Neutrophil (primary cell): ENCODE measurements around the gene B4GALT4.

ENCODE experiments used
- H3K27ac ChIP-seq: fragments of 200-600 bp; sonication (generic); 2 replicates; pipeline ENCODE4 v1.5.1; 2016; ENCODE audit warnings: mild to moderate bottlenecking, moderate library complexity
- H3K27me3 ChIP-seq: fragments of 200-600 bp; sonication (generic); 2 replicates; pipeline ENCODE4 v1.6.0; 2016; ENCODE audit warnings: mild to moderate bottlenecking
- H3K36me3 ChIP-seq: fragments of 200-600 bp; sonication (generic); 2 replicates; pipeline ENCODE4 v1.5.1; 2017
- H3K4me1 ChIP-seq, 2 experiments: fragments of 200-600 bp in 1 of 2; sonication (generic) in 1 of 2; 1 replicate in 1 of 2; 2 replicates in 1 of 2; pipeline versions ENCODE4 v1.5.1 to v1.6.1; 2013 to 2016; ENCODE audit warnings: low read depth in 1 of 2, low read length in 1 of 2, mild to moderate bottlenecking in 1 of 2, moderate library complexity in 1 of 2; ENCODE audit not compliant: control insufficient read depth in 1 of 2, insufficient read depth in 1 of 2
- H3K4me3 ChIP-seq, 2 experiments: fragments of 200-600 bp in 1 of 2; sonication (generic) in 1 of 2; 1 replicate in 1 of 2; 2 replicates in 1 of 2; pipeline ENCODE4 v1.5.1; 2013 to 2016; ENCODE audit warnings: low read depth in 1 of 2, low read length in 1 of 2, mild to moderate bottlenecking in 1 of 2, moderate library complexity in 1 of 2
- H3K9me3 ChIP-seq: fragments of 200-600 bp; sonication (generic); 2 replicates; pipeline ENCODE4 v1.5.1; 2016
- TF ChIP-seq, protein P1 (sequence below): fragments of 200-600 bp; sonication (generic); IDR thresholded peaks from 2 replicates; pipeline ENCODE4 v1.5.1; 2016; ENCODE audit warnings: antibody characterized with exemption

B4GALT4 gene

GRCh38 chr3:119240101-119240590 is 532 bp downstream of the B4GALT4 start:
- H3K4me1 ChIP-seq, result peaks cover 48 to 51% of the 10 kb centered on the region in 2 experiments
- H3K27me3 ChIP-seq, result no peaks in the 10 kb centered on the region

DNA sequence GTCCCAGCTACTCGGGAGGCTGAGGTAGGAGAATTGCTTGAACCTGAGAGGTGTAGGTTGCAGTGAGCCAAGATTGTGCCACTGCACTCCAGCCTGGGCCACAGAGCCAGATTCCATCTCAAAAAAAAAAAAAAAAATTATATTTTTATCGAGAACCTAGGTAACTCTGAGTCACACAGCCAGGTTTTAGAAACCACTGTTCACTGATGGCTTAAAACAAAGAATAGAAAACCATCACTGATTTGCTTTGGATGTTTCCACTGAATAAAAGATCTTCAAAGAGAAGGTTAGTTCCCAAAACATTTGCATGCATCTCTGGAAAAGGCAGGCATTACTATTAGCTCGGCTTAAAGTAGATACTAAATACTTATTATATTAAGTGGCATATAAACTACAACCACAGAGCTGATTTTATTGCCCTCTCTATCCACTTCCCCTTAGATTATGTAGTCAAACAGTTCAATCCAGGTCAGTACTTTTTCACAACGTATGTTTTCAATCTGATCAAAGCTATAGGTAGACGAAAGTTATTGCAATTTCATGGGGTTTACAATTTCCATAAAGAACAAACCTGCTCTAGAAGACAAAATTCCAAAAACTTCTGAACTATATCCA is 1.4 kb downstream of the B4GALT4 start:
- H3K27ac ChIP-seq, result peak overlapping the region; percentile 88
- H3K9me3 ChIP-seq, result no peaks in the 10 kb centered on the region
- no peaks in the 10 kb centered on the region for H3K27me3 ChIP-seq
- TF ChIP-seq, protein P1, sequence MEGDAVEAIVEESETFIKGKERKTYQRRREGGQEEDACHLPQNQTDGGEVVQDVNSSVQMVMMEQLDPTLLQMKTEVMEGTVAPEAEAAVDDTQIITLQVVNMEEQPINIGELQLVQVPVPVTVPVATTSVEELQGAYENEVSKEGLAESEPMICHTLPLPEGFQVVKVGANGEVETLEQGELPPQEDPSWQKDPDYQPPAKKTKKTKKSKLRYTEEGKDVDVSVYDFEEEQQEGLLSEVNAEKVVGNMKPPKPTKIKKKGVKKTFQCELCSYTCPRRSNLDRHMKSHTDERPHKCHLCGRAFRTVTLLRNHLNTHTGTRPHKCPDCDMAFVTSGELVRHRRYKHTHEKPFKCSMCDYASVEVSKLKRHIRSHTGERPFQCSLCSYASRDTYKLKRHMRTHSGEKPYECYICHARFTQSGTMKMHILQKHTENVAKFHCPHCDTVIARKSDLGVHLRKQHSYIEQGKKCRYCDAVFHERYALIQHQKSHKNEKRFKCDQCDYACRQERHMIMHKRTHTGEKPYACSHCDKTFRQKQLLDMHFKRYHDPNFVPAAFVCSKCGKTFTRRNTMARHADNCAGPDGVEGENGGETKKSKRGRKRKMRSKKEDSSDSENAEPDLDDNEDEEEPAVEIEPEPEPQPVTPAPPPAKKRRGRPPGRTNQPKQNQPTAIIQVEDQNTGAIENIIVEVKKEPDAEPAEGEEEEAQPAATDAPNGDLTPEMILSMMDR, result no peak
- H3K4me3 ChIP-seq, result peak overlapping the region; percentile 71 to 72
- H3K36me3 ChIP-seq, result peaks cover 11% of the 10 kb centered on the region
- H3K4me1 ChIP-seq, result peaks cover 49 to 53% of the 10 kb centered on the region in 2 experiments

More at GRCh38 chr3:119240101-119240590, 532 bp downstream of the B4GALT4 start:
- Histone ChIP-seq H3K4me3 (peak overlapping the region; percentile 71 to 72), H3K9me3 (no peaks in the 10 kb centered on the region), H3K27ac (peak overlapping the region; percentile 88), H3K36me3 (peaks cover 3% of the 10 kb centered on the region)
- TF ChIP-seq, protein P1, result no peak

DNA sequence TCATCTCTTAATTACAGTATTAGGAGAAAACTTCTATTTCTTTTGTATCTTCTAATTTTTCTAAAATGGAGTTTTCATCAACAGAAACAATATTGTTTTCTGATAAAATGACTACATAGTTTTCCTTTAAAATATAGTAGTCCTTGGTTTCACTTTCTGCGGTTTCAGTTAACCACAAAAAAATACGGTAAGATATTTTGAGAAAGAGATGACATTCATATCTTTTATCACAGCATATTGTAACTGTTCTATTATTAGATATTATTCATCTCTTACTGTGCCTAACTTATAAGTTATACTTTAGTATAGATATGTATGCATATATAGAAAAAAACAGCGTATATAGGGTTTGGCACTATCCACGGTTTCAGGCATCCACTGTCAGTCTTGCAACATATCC is 2.3 kb downstream of the B4GALT4 start:
- H3K36me3 ChIP-seq, result peaks cover 11% of the 10 kb centered on the region
- H3K27ac ChIP-seq, result peak overlapping the region; percentile 88
- H3K4me1 ChIP-seq, result peaks cover 49 to 53% of the 10 kb centered on the region in 2 experiments
- TF ChIP-seq, protein P1, result no peak
- no peaks in the 10 kb centered on the region for H3K9me3 ChIP-seq
- H3K27me3 ChIP-seq, result no peaks in the 10 kb centered on the region
- peak overlapping the region in 1 of 2 experiments; percentile 12 for H3K4me3 ChIP-seq

DNA sequence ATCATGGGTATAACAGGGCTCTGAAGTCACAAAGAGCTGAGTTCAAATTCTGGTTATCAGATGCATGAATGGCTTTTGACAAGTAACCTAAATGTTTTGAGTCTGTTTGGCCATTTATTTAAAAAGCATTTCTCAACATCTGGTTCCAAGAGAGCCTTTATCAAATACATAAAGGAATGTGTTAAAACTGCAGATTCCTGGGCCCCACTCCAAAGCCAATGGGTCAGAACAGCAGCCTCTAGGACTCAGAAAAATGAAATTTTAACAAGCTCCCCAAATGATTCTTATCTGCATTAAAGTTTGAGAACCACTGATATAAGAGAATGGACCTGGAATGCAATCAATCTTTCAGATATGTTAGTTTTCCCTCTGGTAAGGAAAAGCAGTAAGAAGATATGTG is 3.4 kb downstream of the B4GALT4 start:
- Histone ChIP-seq H3K4me1 (peaks cover 49 to 53% of the 10 kb centered on the region in 2 experiments), H3K9me3 (no peaks in the 10 kb centered on the region), H3K27ac (peak overlapping the region; percentile 76), H3K4me3 (no peak overlapping the region), H3K36me3 (peaks cover 18% of the 10 kb centered on the region), H3K27me3 (no peaks in the 10 kb centered on the region)
- TF ChIP-seq, protein P1, result no peak

GRCh38 chr3:119236756-119237155 is 3.9 kb downstream of the B4GALT4 start:
- Histone ChIP-seq H3K9me3 (no peaks in the 10 kb centered on the region), H3K4me1 (peaks cover 49 to 53% of the 10 kb centered on the region in 2 experiments), H3K27me3 (no peaks in the 10 kb centered on the region), H3K4me3 (peak overlapping the region in 1 of 2 experiments; percentile 14), H3K27ac (peak overlapping the region; percentile 76), H3K36me3 (peaks cover 18% of the 10 kb centered on the region)
- TF ChIP-seq, protein P1, result no peak
